ENCODE results near the gene RNF215.

The RNF215 gene

DNA sequence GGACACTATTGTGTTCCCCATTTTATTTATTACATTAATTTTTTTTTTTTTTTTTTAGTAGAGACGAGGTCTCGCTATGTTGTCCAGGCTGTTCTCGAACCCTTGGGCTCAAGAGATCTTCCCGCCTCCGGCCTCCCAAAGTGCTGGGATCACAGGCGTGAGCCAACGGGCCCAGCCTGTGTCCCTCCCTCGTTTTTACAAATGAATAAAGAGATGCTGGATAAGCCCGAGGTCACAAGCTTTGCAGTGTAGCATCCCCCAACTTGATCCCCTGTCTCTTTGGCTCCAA lies 38.1 kb upstream of the RNF215 start:
- Mint-ChIP-seq H3K4me3 (peak overlapping the region; percentile 98), H3K9me3 (no peaks in the 10 kb centered on the region), H3K27me3 (ENCODE audit: low read depth) (no peaks in the 10 kb centered on the region), H3K36me3 (ENCODE audit: low read depth) (peaks cover 43% of the 10 kb centered on the region), H3K27ac (peak overlapping the region; percentile 92), H3K4me1 (ENCODE audit: low read depth) (peaks cover 49% of the 10 kb centered on the region)
- DNase-seq (ENCODE audit: low spot score), result no peak

- Mint-ChIP-seq H3K27ac (peak overlapping the region; percentile 99), H3K9me3 (no peaks in the 10 kb centered on the region), H3K4me3 (peak overlapping the region; percentile 98), H3K27me3 (ENCODE audit: low read depth) (no peaks in the 10 kb centered on the region), H3K36me3 (ENCODE audit: low read depth) (peaks cover 43% of the 10 kb centered on the region), H3K4me1 (ENCODE audit: low read depth) (peaks cover 49% of the 10 kb centered on the region)
- no peak for DNase-seq (ENCODE audit: low spot score)
Observed at GRCh38 chr22:30424534-30425326, 37.5 kb upstream of the RNF215 start.

- Mint-ChIP-seq H3K9me3 (no peaks in the 10 kb centered on the region), H3K4me1 (ENCODE audit: low read depth) (peaks cover 51% of the 10 kb centered on the region), H3K4me3 (peak overlapping the region; percentile 98), H3K27me3 (ENCODE audit: low read depth) (no peaks in the 10 kb centered on the region), H3K27ac (peak overlapping the region; percentile 99), H3K36me3 (ENCODE audit: low read depth) (peaks cover 44% of the 10 kb centered on the region)
- DNase-seq (ENCODE audit: low spot score), result peak; percentile 99
Observed at GRCh38 chr22:30423959-30424533, 36.8 kb upstream of the RNF215 start.

DNA sequence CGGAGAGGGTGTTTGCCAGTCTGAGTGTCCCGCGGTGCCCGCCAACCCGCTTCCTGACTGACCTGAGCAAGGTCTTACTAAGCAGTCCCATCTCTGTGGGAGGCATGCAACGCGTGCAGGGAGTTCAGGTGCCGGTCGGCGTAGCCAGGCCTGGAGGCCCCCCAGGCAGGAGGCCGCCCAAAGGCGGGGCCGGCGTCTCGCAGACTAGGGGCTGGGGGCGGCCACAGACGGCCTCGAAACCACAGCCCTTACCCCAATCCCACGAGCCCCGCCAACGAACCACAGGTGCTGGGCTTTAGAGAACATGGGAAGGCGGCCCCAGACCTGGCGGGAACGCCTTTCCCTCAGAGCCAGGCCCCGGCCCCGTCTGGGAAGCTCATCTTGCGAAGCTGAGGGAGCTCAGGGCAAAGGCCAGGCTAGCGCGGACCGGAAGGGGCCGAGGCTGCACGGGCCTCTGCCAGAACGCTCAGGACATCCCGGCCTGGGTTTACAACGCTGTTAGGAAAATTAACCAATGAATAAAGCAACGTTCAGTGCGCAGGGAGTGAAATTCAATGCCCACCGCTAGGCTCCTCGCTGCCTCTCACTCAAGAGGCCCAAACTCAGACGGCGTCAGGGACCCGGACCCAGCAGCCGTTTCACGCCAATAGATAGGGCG lies 36.2 kb upstream of the RNF215 start:
- Mint-ChIP-seq H3K4me3 (peak overlapping the region; percentile 98), H3K4me1 (ENCODE audit: low read depth) (peaks cover 51% of the 10 kb centered on the region), H3K27me3 (ENCODE audit: low read depth) (no peaks in the 10 kb centered on the region), H3K27ac (peak overlapping the region; percentile 99), H3K9me3 (no peaks in the 10 kb centered on the region), H3K36me3 (ENCODE audit: low read depth) (peaks cover 43% of the 10 kb centered on the region)
- DNase-seq (ENCODE audit: low spot score), result peak; percentile 71

DNA sequence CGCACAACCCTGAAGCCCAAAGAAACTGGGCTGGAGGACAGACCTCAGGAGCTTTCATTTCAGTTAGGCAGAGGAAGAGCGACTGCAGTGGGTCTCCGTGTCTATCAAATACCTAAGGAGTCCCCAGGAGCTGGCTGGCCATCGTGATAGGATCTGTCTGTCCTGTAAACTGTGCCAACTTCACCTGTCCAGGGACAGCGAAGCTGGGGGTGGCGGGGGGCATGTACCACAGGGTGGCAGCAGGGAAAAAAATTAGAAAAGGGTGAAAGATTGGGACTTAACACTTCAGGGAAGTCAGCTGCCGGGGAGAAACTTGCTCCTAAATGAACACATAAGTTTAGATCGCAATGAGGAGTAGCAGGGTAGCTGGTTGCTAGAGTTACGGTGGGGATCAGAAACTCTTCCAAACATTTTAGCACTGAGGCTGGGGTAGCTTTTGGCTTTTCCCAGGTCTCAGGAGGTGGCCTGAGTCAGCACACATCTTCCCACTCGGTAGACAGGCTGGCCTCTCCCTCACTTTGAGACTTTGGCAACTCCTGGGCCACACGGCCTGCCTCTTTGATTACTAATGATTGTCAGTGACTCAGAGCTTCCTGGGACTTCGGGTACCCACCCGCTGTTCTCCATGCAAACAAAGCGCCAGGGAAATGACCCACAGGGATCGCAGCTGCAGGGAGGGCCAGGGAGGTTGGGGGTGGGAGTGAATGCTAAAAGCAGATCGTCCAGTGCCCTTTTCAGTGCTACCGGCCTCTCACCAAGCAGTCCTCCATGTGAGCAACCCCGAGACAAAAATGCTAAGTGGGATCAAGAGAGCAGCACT lies 35.5 kb upstream of the RNF215 start:
- peaks cover 43% of the 10 kb centered on the region for H3K36me3 Mint-ChIP-seq (ENCODE audit: low read depth)
- H3K27ac Mint-ChIP-seq, result peak overlapping the region; percentile 85
- peaks cover 51% of the 10 kb centered on the region for H3K4me1 Mint-ChIP-seq (ENCODE audit: low read depth)
- DNase-seq (ENCODE audit: low spot score), result peak; percentile 64
- no peaks in the 10 kb centered on the region for H3K9me3 Mint-ChIP-seq
- no peaks in the 10 kb centered on the region for H3K27me3 Mint-ChIP-seq (ENCODE audit: low read depth)
- H3K4me3 Mint-ChIP-seq, result peak overlapping the region; percentile 98

DNA sequence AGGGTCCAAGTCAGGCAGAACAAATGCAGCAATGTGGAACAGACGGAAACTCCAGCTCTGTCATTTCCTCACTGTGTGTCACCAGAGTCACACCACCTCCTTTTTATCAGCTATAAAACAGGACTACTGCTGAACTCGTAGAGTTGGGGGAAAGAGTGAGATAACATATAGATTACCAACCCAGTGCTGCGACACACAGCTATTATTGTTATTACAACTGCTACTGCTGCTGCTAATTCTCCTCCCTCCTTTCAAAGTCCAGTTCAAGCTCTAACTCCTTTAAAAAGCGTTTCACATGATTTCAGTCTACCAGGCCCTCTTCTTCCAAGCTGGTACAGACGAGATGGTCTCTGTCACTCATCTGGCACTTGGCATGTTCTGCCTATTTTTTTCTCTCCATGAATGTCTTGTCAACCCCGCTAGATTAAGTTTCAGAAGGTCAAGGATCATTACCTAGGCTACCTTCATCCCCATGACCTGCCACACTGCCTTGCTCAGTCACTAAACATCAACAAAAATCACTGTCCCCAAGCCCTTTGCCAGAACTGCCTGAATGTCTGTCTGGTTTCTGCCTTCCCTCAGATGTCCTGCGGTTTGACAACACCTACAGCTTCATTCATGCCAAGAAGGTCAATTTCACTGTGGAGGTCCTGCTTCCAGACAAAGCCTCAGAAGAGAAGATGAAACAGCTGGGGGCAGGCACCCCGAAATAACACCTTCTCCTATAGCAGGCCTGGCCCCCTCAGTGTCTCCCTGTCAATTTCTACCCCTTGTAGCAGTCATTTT lies 34.7 kb upstream of the RNF215 start:
- Mint-ChIP-seq H3K36me3 (ENCODE audit: low read depth) (peaks cover 39% of the 10 kb centered on the region), H3K9me3 (no peaks in the 10 kb centered on the region), H3K4me3 (peak overlapping the region; percentile 98), H3K4me1 (ENCODE audit: low read depth) (peaks cover 46% of the 10 kb centered on the region), H3K27me3 (ENCODE audit: low read depth) (no peaks in the 10 kb centered on the region), H3K27ac (peak overlapping the region; percentile 85)
- peak; percentile 42 for DNase-seq (ENCODE audit: low spot score)

DNA sequence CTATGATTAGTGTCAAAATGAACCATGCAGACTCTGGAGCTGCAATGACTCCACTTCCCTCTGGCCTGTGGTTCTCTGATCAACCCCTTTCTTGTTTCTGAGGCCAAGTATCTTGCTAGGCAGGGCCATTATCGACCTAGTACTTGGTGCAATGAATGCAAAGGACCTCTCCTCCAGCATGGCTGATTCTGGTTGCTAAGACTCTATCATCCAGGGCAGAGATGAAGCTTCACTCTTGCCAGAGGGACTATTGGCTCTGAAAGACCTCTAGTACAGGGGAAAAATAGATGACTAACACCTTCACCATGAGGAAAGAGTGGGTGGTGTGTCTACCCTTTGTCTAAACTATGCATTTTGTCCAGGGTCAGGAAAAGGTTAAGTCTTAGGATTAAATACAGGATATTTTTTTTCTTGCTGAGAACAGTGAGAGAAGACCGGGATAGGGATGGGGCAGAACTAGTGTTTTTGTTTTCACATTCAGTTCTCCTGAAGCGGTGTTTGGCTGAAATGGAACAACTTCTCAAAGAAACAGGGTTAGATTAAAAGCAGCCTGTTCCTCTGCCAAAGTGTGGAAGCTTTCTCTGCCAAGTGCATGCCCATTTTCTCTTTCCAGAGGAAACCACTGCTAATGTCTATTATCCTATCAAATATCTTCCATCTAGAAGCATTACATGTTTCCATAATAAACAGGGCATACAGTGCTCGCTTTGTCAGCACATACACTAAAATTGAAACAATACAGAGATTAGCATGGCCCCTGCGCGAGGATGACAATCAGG lies 33.3 kb upstream of the RNF215 start:
- peaks cover 47% of the 10 kb centered on the region for H3K36me3 Mint-ChIP-seq (ENCODE audit: low read depth)
- peak overlapping the region; percentile 23 for H3K27ac Mint-ChIP-seq
- H3K9me3 Mint-ChIP-seq, result no peaks in the 10 kb centered on the region
- peak overlapping the region; percentile 52 for H3K4me3 Mint-ChIP-seq
- no peaks in the 10 kb centered on the region for H3K27me3 Mint-ChIP-seq (ENCODE audit: low read depth)
- H3K4me1 Mint-ChIP-seq (ENCODE audit: low read depth), result peaks cover 39% of the 10 kb centered on the region
- no peak for DNase-seq (ENCODE audit: low spot score)

GRCh38 chr22:30416837-30417236 lies 29.6 kb upstream of the RNF215 start:
- H3K36me3 Mint-ChIP-seq (ENCODE audit: low read depth), result peaks cover 45% of the 10 kb centered on the region
- no peaks in the 10 kb centered on the region for H3K27me3 Mint-ChIP-seq (ENCODE audit: low read depth)
- H3K4me3 Mint-ChIP-seq, result no peak overlapping the region
- DNase-seq (ENCODE audit: low spot score), result no peak
- H3K9me3 Mint-ChIP-seq, result no peaks in the 10 kb centered on the region
- H3K27ac Mint-ChIP-seq, result no peak overlapping the region
- H3K4me1 Mint-ChIP-seq (ENCODE audit: low read depth), result peaks cover 31% of the 10 kb centered on the region

GRCh38 chr22:30416403-30416802 lies 29.2 kb upstream of the RNF215 start:
- H3K36me3 Mint-ChIP-seq (ENCODE audit: low read depth), result peaks cover 45% of the 10 kb centered on the region
- no peak for DNase-seq (ENCODE audit: low spot score)
- no peaks in the 10 kb centered on the region for H3K9me3 Mint-ChIP-seq
- no peaks in the 10 kb centered on the region for H3K27me3 Mint-ChIP-seq (ENCODE audit: low read depth)
- peaks cover 28% of the 10 kb centered on the region for H3K4me1 Mint-ChIP-seq (ENCODE audit: low read depth)
- H3K27ac Mint-ChIP-seq, result no peak overlapping the region
- H3K4me3 Mint-ChIP-seq, result no peak overlapping the region

DNA sequence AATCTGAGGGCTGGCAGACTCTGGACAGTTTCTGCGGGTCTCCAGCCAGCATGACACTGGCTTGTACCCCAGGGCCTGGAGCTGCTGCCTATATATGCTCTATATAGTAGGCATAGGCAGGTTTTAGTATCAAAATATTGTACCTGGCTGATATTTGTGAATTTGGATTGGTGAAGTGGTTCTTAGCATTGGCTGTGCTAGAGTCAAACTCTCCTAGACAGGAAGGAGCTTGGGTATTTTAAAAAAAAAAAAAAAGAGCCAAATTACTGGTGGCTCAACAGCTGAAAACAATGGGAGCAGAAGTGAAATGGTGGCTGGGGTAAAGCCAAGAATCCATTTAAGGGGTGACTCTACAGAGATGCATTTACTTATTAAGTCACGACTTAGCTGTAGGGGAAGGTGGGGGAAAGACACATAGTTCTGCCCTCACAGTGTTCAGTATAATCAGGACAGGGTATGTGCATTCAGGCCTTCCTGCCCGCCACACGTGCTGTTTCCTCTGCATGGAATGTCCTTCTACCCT lies 27.4 kb upstream of the RNF215 start:
- H3K4me1 Mint-ChIP-seq (ENCODE audit: low read depth), result peaks cover 18% of the 10 kb centered on the region
- peaks cover 40% of the 10 kb centered on the region for H3K36me3 Mint-ChIP-seq (ENCODE audit: low read depth)
- no peak for DNase-seq (ENCODE audit: low spot score)
- no peak overlapping the region for H3K4me3 Mint-ChIP-seq
- no peaks in the 10 kb centered on the region for H3K27me3 Mint-ChIP-seq (ENCODE audit: low read depth)
- H3K27ac Mint-ChIP-seq, result no peak overlapping the region
- H3K9me3 Mint-ChIP-seq, result no peaks in the 10 kb centered on the region

DNA sequence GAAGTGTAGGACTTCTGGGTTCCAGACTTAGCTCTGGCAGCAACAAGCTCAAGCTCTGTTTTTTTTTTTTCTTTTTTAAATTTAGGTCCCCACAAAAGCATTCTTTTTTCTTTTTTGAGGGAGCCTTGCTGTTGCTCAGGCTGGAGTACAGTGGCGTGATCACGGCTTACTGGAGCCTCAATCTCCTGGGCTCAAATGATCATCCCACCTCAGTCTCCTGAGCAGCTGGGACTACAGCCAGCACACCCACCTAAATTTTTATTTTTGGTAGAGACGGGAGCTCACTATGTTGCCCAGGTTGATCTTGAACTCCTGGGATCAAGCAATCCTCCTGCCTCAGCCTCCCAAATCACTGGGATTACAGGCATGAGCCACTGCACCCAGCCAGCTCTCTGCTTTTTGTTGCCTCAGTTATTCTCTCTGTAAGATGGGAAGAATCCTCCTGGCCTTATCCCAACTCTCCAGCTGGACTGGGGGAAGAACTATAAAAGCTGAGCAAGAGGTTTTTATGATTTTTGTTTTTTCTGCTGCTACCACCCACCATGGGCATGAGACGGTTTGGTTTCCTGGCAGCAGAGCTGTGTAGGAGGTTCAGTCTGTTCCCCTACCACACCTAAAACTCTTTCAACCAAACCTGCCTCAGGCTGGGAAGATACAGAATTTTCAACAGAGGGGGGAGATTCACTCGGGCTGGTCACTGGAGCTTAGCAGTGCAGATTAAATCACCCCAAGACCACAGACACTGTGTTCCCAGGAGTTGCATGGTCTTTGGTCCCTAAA lies 26.7 kb upstream of the RNF215 start:
- no peak overlapping the region for H3K4me3 Mint-ChIP-seq
- H3K4me1 Mint-ChIP-seq (ENCODE audit: low read depth), result peaks cover 16% of the 10 kb centered on the region
- no peaks in the 10 kb centered on the region for H3K9me3 Mint-ChIP-seq
- no peak for DNase-seq (ENCODE audit: low spot score)
- no peak overlapping the region for H3K27ac Mint-ChIP-seq
- no peaks in the 10 kb centered on the region for H3K27me3 Mint-ChIP-seq (ENCODE audit: low read depth)
- peaks cover 37% of the 10 kb centered on the region for H3K36me3 Mint-ChIP-seq (ENCODE audit: low read depth)

DNA sequence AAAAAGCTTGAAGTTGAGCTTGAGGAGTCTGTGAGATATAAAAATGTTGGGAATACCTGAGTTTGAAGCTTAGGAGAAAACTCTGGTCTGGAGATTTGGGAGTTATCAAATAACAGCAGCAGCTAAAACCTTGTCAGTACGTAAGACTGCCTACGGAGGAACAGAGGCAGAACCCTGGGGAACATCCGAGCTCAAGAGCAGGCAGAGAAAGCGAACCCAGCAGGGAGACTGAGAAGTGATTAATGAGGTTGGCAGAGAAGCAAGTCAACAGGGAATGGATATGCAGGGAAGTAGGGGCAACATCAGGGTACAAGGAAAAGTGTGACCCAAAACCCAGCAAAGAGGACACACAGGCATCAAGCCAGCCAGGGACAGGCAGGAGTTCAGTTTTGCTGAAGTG lies 25.8 kb upstream of the RNF215 start:
- Mint-ChIP-seq H3K4me1 (ENCODE audit: low read depth) (peaks cover 16% of the 10 kb centered on the region), H3K4me3 (no peak overlapping the region), H3K27me3 (ENCODE audit: low read depth) (no peaks in the 10 kb centered on the region), H3K9me3 (no peaks in the 10 kb centered on the region), H3K27ac (no peak overlapping the region), H3K36me3 (ENCODE audit: low read depth) (peaks cover 44% of the 10 kb centered on the region)
- DNase-seq (ENCODE audit: low spot score), result no peak
